HT-29 (cell line): ENCODE results near the gene COL5A2. TPM values are rescaled to one million over a fixed set of nuclear protein-coding genes. Genes with fewer than 3 reads are reported as not detected.

Experiments
- DNase-seq: peaks from one replicate; pipeline ENCODE4 v3.0.0-alpha.2; 2015; ENCODE audit warnings: low spot score
- total RNA-seq: library from RNA; depleted of rRNA; stranded (reverse); fragments of >200 nt; shearing (Covaris generic); gene quantifications from 2 replicates; pipeline ENCODE4 v1.2.3, GENCODE V29; 2014

Gene COL5A2
- total RNA-seq, 1 experiment from 2014 or later = not detected

- no peak for DNase-seq
Observed at GRCh38 chr2:189178726-189179569, 613 bp downstream of the COL5A2 start.

GRCh38 chr2:189178054-189178453 lies 1.5 kb downstream of the COL5A2 start:
- no peak for DNase-seq

- no peak for DNase-seq
Observed at GRCh38 chr2:189177251-189177840, 2.2 kb downstream of the COL5A2 start.

- no peak for DNase-seq
Observed at GRCh38 chr2:189176516-189176915, 3.0 kb downstream of the COL5A2 start.

- no peak for DNase-seq
Observed at GRCh38 chr2:189175869-189176433, 3.6 kb downstream of the COL5A2 start.

- DNase-seq = no peak
Observed at GRCh38 chr2:189171956-189172609, 7.5 kb downstream of the COL5A2 start.

- DNase-seq = no peak
Observed at GRCh38 chr2:189168856-189169499, 10.6 kb downstream of the COL5A2 start.

- no peak for DNase-seq
Observed at GRCh38 chr2:189165656-189166380, 13.7 kb downstream of the COL5A2 start.

- DNase-seq = no peak
Observed at GRCh38 chr2:189164746-189165145, 14.8 kb downstream of the COL5A2 start.

- DNase-seq = no peak
Observed at GRCh38 chr2:189163889-189164288, 15.7 kb downstream of the COL5A2 start.

GRCh38 chr2:189162566-189162965 lies 17.0 kb downstream of the COL5A2 start:
- DNase-seq = no peak

GRCh38 chr2:189161894-189162293 lies 17.7 kb downstream of the COL5A2 start:
- no peak for DNase-seq

GRCh38 chr2:189159717-189160116 lies 19.8 kb downstream of the COL5A2 start:
- DNase-seq = no peak

GRCh38 chr2:189159273-189159672 lies 20.3 kb downstream of the COL5A2 start:
- no peak for DNase-seq

GRCh38 chr2:189157939-189158338 lies 21.6 kb downstream of the COL5A2 start:
- no peak for DNase-seq

- no peak for DNase-seq
Observed at GRCh38 chr2:189157456-189157855, 22.1 kb downstream of the COL5A2 start.

- no peak for DNase-seq
Observed at GRCh38 chr2:189155795-189156194, 23.8 kb downstream of the COL5A2 start.

- no peak for DNase-seq
Observed at GRCh38 chr2:189153619-189154018, 25.9 kb downstream of the COL5A2 start.

GRCh38 chr2:189152483-189152882 lies 27.1 kb downstream of the COL5A2 start:
- DNase-seq = no peak

- no peak for DNase-seq
Observed at GRCh38 chr2:189151906-189152305, 27.7 kb downstream of the COL5A2 start.

GRCh38 chr2:189150033-189150432 lies 29.5 kb downstream of the COL5A2 start:
- DNase-seq = no peak
